Activated CD8-positive, alpha-beta memory T cell treated with anti-CD3 and anti-CD28 coated beads, Interleukin-2, amount 50 U/mL, for 4 hours (primary cell): ENCODE measurements around the gene RICTOR.
"Not testable (repeated sequence)": the region's sequence is repeated elsewhere in the genome, so short reads cannot be mapped to it uniquely, and the experiment has no call there.

Experiments used
- DNase-seq: peaks from one replicate; pipeline ENCODE4 v3.0.0-alpha.2; 2020

The RICTOR gene

DNA sequence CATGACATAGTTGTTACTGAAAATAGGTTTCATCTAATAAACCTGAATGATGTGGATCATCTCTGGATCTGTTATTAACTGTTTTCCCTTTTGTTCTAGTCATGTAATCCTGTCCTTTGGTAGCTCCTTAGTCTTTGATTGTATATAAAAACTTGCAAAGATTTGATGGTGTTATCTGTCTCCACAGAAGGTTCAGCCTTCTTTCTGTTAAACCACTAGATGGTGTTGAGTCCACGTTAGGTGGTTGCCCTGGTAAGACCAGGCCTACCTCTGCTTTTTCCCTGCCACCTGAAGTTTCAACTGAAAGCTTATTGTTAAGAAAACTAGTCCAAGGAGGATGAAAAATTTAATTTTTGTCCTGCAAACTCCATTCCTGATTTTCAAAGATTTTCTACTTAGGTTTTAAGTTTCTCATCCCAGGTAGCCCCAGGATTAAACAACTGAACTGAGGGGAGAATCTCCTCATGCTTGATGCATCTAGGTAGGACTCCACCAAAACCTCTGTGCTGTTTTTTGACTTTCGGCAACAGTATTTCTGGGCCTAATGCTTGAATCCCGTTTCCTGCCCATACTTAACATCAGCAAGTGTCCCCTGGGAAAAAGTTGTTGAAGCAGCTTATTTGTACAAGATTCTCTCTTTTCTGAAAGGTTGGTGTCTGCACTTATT is 68.5 kb downstream of the RICTOR start:
- no peak for DNase-seq

DNA sequence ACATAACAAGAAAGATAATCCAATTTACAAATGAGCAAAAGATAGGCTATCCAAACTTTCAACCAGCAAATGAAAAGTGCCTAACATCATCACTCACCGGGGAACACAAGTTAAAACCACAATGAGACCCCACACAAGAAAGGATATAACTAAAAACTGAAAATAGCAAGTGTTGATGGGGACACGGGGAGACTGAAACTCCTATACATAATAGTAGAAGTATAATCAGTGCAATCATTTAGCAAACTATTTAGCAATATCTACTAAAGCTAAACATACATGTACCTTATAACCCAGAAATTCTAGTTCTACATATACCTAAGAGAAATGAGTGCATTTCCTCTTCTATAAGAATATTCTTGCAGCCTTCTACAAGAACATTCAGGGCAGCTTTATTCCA is 72.5 kb downstream of the RICTOR start:
- no peak for DNase-seq

DNA sequence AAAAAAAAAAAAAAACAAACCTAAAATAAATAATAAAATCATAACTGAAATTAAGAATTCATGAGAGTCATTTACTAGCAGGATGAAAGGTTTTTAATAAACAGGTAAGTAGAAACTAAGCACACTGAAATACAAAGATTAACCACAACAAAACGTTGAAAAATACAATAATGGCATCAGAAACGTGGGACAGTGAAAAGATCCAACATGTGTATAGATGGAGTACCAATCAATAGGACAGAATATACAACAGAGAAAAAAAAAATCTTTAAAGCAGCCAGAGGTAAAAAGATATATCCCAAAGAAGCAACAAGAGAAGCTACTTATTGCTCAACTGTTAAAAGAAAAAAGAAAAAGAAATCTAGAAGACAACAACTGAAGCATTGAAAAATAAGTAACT is 75.2 kb downstream of the RICTOR start:
- no peak for DNase-seq

DNA sequence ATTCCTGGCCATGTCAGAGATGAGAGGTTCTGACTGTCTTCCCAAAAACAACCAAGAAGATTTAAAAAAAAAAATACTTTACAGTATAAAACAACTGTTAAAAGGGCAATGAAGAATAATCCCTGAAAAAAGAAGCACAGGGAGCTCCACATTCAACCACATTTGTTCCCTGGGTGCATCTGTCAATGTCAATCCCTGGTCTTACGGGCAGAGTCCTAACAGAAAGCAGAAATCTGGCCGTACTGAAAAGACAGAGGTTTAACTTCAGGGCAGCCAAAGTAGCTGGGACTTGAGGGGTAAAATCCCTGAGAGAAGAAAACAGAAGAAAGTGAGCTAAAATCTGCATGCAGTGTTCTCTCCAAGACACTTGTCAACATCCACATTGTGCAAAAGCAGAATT is 76.6 kb downstream of the RICTOR start:
- DNase-seq, result no peak

DNA sequence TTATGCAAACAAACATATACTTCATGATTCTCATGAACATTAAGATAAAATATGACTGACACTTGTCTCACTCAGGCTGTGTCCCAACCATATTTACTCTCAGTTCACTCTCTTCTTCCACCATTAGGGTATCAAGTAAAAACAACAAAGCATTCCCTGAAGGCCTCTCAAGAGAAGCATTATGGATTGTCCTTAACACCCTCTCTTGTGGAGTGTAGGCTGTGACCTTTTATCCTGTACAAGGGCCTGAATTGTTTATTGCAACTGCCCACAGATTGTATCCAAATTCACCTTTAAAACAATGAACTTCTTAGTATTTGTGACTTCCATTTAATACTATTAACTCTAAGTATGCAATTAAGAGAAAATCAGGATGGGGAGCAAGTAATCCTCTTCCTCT is 78.1 kb downstream of the RICTOR start:
- DNase-seq, result no peak

DNA sequence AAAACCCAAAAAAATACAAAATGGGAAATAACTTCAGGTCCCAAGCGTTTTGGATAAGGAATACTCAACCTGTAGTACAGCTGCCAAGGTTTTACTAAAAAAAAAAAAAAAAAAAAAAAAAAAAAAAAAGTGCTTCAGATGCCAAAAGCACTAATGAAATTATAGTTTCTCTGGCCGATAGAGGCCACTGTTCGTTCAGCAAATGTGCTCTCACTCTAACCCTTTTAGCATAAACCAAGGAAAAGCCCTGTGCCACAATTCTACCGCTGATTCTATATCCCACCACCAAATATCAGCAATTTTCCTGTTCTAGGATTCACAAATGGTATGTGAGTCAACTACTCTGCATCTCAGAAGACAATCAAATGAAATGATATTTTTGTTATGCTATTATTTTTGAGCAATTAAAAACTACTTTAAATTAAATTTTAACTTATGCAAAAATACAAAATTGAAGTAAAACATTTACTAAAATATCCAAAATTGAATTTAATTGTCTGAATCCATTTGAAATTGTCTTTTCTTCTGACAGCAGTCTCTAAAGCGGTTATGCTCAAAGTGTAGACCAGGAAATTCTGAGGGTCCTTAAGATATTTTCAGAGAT is 79.8 kb downstream of the RICTOR start:
- peak; percentile 19 for DNase-seq

DNA sequence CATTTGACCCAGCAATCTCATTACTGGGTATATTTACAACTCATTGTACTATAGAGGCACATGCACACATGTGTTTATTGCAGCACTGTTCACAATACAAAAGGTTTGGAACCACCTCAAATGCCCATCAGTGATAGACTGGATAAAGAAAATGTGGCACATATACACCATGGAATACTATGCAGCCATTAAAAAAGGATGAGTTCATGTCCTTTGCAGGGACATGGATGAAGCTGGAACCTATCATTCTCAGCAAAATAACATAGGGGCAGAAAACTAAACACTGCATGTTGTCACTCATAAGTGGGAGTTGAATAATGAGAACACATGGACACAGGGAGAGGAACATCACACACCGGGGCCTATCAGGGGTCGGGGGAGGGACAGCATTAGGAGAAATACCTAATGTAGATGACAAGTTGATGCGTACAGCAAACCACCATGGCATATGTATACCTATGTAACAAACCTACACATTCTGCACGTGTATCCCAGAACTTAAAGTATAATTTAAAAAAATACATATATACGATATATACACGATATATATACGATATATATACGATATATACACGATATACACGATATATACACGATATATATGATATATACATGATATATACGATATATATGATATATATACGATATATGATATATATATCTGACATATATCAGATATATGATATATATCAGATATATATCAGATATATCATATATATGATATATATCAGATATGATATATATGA is 84.1 kb downstream of the RICTOR start:
- DNase-seq, result not testable (repeated sequence)

DNA sequence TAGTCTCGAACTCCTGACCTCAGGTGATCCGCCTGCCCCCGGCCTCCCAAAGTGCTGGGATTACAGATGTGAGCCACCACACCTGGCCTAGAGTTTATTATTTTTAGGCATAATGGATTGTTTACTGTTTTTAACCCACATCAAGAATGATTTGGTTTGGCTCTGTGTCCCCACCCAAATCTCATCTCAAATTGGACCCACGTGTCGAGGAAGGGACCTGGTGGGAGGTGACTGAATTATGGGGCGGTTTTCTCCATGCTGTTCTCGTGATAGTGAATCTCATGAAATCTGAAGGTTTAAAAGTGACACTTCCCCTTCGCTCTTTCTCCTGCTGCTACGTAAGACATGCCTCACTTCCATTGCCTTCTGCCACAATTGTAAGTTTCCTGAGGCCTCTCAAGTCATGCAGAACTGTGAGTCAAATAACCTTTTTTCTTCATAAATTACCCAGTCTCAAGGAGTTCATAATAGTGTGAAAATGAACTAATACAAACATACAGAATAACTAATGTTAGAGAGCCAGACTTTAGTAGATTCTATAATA is 88.2 kb downstream of the RICTOR start:
- DNase-seq, result no peak

DNA sequence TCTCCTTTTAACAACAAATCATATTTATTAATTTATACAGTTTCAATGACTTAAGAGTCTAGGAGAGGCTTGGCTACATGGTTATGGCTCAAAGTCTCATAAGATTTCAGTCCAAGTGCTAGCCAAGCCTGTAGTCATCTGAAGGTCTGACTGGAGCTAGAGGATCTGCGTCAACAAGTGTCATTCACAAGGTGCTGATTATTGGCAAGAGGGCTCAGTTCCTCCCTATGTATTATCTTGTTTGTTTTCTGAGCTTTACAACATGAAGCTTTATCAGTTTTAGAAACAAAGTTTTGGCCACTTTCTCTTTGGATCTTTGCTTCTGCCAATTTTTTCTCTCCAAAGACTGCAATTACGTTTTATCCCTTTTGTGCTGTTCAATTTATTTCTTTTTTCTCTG is 94.7 kb downstream of the RICTOR start:
- DNase-seq, result no peak

DNA sequence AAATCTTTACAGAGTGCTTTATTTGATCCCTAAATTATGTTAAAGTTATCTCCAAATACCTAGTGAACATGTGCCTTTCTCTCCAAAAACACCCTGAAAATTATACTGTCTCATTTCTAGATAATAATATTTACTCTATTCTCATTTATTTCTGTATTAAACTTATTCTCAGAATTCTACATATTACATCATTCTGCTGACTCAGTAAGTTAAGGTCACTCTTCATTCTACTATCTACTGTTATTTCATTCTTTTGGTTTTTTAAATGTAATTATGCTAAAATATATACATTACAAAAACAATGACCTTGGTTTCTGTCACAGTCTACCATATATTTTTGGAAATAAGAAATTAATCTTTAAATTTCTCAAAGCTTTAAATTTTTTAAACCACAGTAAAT is 96.2 kb downstream of the RICTOR start:
- DNase-seq, result no peak

DNA sequence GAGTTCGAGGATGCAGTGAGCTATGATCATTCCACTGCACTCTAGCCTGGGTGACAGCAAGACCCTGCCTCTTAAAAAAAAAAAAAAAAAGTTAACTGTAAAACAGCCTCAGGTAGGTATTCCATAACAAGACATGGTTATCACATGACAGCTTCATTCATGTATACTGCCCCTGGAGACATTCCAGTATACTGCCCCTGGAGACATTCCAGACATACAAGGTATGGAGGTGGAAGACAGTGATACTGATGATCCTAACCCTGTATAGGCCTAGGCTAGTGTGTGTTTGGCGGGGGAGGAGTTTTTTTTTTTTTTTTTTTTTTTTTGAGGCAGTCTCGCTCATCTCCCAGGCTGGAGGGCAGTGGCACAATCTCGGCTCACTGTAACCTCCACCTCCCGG is 105.5 kb downstream of the RICTOR start:
- DNase-seq, result no peak

DNA sequence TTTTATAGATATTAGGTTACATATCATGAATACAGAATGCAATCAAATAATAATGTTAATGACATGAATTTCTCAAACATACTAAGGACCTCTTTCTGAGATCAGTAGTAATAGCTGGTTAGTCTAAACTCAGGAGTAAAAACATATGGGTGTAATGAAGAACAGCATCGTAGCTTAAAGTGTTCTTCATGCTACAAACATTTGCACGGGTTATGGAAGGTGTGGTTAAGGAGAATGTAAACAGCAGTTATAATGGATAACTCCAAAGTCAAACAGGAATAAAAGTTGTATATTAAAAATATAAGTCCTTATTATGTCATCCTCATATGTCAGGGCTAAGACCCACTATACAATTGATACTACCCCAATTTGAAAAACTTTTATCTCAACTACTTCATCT is 112.5 kb downstream of the RICTOR start:
- DNase-seq, result no peak

DNA sequence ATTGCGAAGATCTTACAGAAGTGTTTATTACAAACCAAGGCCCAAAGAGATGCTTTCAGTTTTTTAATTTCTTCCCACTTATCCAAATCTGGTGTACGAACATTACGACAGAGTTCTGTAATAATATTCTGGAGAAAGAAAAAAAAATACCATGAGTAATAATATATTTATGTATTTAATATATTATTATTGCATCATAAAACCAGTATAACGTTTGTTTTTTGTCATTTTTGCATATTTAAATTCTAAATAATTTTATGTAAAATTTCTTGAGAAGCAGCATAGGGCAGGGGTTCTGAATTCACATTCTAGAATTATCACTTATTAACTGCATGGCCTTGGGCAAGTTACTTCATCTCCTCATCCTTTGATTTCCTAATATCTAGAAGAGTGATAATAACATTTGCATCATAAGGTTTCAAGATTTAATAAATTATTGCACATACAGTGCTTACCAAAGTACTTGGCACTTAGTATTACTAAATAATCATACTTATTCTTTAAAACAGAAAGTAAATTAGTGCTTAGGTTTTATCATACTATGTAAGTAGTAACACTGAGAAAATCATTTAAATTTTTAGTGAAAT is 120.7 kb downstream of the RICTOR start:
- no peak for DNase-seq

DNA sequence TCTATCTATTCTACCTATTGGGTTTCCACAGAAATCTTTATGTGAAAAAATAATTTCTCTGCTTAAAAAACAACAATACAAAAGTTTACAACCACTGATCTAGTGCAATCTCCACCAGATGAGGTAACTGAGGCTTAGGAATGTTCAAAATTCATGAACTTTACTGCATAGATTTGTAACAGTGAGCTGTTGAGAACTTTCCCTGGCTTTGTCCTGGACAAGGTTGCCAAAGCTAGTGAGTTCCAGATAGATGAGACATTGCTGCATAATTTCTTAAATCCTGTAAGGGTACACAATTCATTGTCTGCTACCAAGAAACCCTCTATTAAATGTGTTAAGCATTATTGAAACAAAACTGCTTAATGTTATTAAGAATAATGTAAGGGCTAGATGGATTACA is 125.7 kb downstream of the RICTOR start:
- no peak for DNase-seq

DNA sequence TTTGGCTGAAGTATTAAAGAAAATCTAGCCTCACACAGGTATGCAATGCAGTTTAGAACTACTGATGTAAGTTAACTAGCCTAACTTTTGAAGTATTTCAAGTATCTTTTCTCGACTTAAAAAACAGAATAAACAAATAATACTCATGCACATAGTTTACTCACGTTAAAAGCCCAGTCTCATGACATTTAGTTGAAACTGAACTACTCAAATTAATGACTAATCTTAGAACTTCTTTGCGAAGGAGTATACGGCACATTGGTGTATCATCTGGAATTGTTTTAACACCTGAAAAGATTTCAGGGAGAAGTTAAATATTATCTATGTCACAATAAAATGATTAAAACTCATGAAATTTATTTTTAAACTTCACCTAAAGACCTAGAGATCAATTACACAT is 129.9 kb downstream of the RICTOR start:
- no peak for DNase-seq

DNA sequence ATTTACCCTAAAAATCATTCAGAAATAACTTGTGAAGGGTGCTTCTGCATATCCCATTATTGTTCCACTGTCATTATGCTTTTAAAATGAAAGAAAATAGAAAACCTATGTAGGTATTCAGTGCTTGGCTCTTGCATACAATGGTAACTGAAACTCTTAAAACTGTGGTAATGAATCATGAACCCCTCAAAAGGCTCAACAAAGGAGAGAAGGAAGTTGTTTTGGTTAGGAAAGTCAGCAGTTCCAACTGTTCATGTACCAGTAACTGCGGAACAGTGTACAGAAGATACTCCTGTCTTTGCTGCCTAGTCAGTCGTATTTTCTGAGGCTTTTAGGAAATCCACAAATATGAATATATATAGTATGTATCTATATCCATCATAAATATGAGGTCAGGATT is 132.3 kb downstream of the RICTOR start:
- no peak for DNase-seq

DNA sequence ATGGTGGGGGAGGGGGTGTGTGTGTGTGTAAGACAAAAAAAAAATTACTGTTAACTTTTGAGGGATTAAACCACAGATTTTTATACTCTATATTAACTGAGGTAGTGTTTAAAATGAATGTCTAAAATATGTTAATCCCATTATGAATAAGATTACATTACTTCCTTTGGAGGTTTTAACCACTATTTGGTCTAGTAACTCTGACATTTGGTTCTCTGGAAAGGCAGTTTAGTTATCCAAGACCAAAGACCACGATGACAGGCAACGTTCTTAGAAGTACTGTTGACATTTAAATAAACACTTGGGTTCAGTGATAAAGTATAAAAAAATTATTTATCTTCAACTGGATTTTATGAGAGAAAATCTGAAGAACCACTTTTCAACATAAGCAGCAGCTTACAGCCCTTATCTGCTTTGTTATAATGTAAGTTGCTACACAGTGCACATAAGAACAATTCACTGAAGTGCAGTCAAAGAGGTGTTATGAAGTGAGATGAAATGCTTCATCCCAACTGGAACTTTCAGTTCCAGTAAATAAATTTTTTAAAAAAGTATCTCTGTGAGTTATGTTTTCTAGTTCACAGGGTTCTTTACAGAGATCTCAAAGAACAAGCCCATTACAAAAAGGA is 133.9 kb downstream of the RICTOR start:
- no peak for DNase-seq

DNA sequence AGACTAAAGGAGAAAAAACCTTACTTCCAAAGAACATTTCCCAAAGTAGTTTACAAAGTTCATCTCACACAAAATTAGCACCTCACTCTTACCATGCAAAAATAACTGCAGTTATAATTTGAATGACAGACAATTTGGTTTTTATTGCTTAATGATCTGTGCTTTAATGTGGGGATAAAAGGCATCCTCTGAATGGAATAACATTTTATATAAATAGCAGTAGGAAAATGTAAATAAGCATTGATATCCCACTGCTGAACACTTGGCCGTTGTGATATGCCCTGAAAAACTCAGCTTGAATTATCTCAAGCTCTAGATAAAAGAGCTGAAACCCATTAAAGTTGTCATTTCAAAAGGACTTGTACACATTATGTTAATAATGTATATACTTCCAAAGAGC is 135.2 kb downstream of the RICTOR start:
- DNase-seq, result no peak

DNA sequence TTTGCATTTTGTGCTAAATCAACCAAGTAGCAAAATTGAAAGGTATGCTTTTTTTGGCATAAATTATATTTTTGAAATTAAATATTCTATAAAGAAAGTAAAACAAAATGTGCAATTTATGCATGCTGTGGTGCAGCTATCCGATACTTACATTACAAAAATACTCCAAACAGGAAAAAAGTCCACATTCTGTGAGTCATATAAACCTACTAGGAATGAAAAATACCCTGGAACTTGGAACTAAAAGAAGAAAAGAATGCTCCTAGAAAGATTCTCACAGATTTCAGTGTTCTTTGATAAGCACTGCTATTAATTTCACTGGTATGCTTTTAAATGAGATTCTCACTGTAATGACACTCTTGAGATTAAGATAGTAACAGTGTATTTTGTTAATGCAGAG is 135.8 kb downstream of the RICTOR start:
- DNase-seq, result no peak

DNA sequence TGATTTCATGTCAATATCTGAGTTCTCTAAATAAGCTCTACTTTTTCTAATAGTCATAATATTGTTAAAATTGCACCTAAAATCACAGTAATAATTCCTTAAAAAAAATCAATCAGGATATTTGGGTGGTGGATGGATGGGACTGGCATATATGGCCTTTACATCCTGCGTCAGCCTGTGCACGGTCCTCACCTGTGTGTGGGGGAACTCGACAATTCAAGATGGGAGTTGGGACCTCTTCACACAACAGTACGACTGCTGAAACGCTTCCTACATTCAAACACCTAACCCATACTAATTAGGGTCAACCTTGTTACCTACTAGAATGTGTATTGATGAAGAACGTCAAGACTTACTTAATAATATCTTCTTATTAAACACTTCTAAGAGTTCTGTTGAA is 137.9 kb downstream of the RICTOR start:
- DNase-seq, result no peak

DNA sequence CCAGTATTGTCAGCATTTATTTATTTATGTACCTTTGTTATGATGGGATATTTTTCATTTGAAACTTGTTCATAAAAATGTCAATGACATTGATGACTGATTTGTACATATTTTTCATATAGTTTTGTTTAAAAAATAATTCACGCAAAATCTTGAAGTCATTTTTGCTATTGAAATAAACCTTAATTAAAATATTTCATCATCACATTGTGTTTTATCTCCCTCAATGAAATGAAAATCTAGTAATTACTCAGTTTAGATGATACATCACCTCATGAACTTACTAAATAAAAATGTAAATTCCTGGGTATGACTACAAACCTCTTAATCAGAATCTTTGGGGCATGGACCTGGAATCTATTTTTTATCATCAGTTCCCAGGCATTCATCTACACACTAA is 138.8 kb downstream of the RICTOR start:
- DNase-seq, result no peak

DNA sequence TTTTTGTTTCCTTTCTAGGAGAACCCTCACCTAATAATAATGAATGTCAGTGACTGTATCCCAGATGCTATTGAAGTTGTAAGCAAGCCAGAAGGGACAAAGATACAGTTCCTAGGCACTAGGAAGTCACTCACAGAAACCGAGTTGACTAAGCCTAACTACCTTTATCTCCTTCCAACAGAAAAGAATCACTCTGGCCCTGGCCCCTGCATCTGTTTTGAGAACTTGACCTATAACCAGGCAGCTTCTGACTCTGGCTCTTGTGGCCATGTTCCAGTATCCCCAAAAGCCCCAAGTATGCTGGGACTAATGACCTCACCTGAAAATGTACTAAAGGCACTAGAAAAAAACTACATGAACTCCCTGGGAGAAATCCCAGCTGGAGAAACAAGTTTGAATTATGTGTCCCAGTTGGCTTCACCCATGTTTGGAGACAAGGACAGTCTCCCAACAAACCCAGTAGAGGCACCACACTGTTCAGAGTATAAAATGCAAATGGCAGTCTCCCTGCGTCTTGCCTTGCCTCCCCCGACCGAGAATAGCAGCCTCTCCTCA is 141.3 kb downstream of the RICTOR start:
- DNase-seq, result no peak

DNA sequence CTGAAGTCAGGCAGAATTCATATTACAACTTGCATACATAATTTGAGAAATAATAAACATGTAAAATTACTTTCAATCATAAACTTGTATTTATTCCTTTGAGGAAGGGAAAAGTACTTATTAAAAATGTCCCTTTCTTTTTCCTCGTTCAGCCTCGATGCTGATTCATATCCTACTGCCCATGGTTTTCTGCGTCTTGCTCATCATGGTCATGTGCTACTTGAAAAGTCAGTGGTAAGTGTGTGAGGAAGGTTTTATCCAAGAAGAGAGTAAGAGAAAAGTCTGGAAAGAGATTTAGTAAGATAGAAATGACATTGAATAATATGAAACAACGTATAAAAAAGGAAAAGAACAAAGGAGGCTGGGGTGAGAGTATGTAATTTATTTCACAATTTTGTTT is 142.5 kb downstream of the RICTOR start:
- no peak for DNase-seq
